CD4-positive, alpha-beta T cell (primary cell): ENCODE data around the gene OR2W3. TPM values are rescaled to one million over a fixed set of nuclear protein-coding genes. Genes with fewer than 3 reads are reported as not detected.
"Not testable (repeated sequence)": the region's sequence is repeated elsewhere in the genome, so short reads cannot be mapped to it uniquely, and the experiment has no call there.

Source experiments
- ATAC-seq: fragments of 200-7000 bp; cut with Tn5 transposase; one replicate; pipeline ENCODE4 v1.10.0; 2022; ENCODE audit warnings: mild to moderate bottlenecking; ENCODE audit not compliant: poor library complexity
- CTCF ChIA-PET: fragments of 350-600 bp; sonication (Branson Sonifier 250); formaldehyde crosslinking; loops from one replicate; lab custom pipeline; 2021; ENCODE audit warnings: antibody characterized with exemption, inconsistent platforms; lab: Charles Lee
- POLR2A ChIA-PET: fragments of 350-600 bp; sonication (Branson Sonifier 250); formaldehyde crosslinking; loops from one replicate; lab custom pipeline; 2021; ENCODE audit warnings: antibody characterized with exemption, inconsistent platforms; lab: Charles Lee
- DNase-seq, 14 experiments: peaks; one replicate each; pipeline ENCODE4 v3.0.0-alpha.2; 2013 to 2020; ENCODE audit warnings: mixed read lengths in 2 of 14
- H3K27ac ChIP-seq, 2 donors: one replicate each; pipeline versions ENCODE4 v1.5.1 to v1.7.0; 2013; ENCODE audit warnings: low read length in 2 of 2, low read depth in 1 of 2, mild to moderate bottlenecking in 1 of 2
- H3K27me3 ChIP-seq, 2 experiments: 1 replicate in 1 of 2; 2 replicates in 1 of 2; pipeline versions ENCODE4 v1.6.1 to v1.7.0; 2013; ENCODE audit warnings: low read length in 2 of 2, control low read depth in 1 of 2, mild to moderate bottlenecking in 1 of 2, moderate library complexity in 1 of 2; ENCODE audit not compliant: insufficient read depth in 2 of 2, control insufficient read depth in 1 of 2
- H3K36me3 ChIP-seq: one replicate; pipeline ENCODE4 v1.6.1; 2013; ENCODE audit warnings: low read length, control low read depth; ENCODE audit not compliant: insufficient read depth
- H3K4me1 ChIP-seq: one replicate; pipeline ENCODE4 v1.6.1; 2013; ENCODE audit warnings: low read length, control low read depth; ENCODE audit not compliant: insufficient read depth
- H3K4me3 ChIP-seq: one replicate; pipeline ENCODE4 v1.5.1; 2013; ENCODE audit warnings: mild to moderate bottlenecking, low read length, moderate library complexity
- H3K9me3 ChIP-seq, 2 experiments: 1 replicate in 1 of 2; 2 replicates in 1 of 2; pipeline versions ENCODE4 v1.6.1 to v1.7.0; 2013; ENCODE audit warnings: low read length in 2 of 2, mild to moderate bottlenecking in 2 of 2, control low read depth in 1 of 2, moderate library complexity in 1 of 2; ENCODE audit not compliant: control insufficient read depth in 1 of 2, insufficient read depth in 1 of 2
- H3K27ac Mint-ChIP-seq: one replicate; pipeline ENCODE4 v1.8.0; 2020; ENCODE audit warnings: mixed read lengths
- H3K27me3 Mint-ChIP-seq: one replicate; pipeline ENCODE4 v1.8.0; 2021; ENCODE audit warnings: mixed read lengths
- H3K36me3 Mint-ChIP-seq: one replicate; pipeline ENCODE4 v1.8.0; 2021; ENCODE audit warnings: low read depth, mixed read lengths
- H3K4me1 Mint-ChIP-seq: one replicate; pipeline ENCODE4 v1.8.0; 2021; ENCODE audit warnings: low read depth, mixed read lengths
- H3K4me3 Mint-ChIP-seq: one replicate; pipeline ENCODE4 v1.8.0; 2020; ENCODE audit warnings: mild to moderate bottlenecking, mixed read lengths
- H3K9me3 Mint-ChIP-seq: one replicate; pipeline ENCODE4 v1.8.0; 2020; ENCODE audit warnings: mixed read lengths
- intact Hi-C, 2 experiments: fragments of 100-400 bp; cut with DNase I in 1 of 2; cut with micrococcal nuclease in 1 of 2; formaldehyde crosslinking; loops; one replicate each; pipeline versions ENCODE4 v1.15.1 to v1.9.0; 2023 to 2025; cut with DNase I, micrococcal nuclease
- total RNA-seq, 174 experiments: library from RNA in 2 of 174; stranded (reverse) in 2 of 174; gene quantifications; one replicate each; pipeline ENCODE4 v1.2.3 and lab custom pipeline; 2021 to 2026
- TF ChIP-seq, protein P1 (sequence below): fragments of 200-600 bp; IDR thresholded peaks from one replicate; pipeline ENCODE4 v1.8.0; 2022; ENCODE audit warnings: antibody characterized with exemption, mild to moderate bottlenecking

Gene OR2W3
- total RNA-seq, 2 experiments from 2014 or later, result 1.3 to 1.5 TPM

DNA sequence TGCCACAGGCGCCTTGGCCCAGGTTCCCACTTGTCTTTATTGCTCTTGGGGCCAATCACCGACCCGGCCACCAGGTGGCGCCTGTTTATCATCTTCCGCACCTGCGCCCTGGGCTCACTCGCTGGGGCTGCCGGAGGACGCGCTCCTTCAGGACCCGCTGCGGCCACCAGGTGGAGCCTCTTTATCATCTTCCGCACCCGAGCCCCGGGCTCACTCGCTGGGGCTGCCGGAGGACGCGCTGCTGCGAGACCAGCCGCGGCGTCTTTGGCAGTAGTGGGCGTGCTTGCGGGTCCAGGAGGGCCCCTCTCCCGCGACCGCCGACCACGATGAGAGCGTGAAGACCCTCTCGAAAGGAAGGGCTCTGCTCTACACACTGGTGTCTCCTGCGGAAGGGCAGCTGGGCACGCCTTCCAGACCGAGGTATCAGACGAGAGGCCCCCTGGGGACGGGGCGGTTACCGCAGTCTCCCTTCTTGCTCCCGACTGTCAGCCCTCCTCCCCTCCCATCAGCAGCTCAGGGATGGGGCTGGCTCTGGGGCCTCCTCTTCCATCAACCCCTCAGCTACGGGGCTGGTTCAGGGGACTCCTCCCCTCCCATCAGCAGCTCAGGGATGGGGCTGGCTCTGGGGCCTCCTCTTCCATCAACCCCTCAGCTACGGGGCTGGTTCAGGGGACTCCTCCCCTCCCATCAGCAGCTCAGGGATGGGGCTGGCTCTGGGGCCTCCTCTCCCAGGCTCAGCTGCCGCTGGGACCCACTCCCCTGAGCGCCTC lies 41.8 kb downstream of the OR2W3 start:
- H3K27ac ChIP-seq, H3K4me1 Mint-ChIP-seq, H3K36me3 ChIP-seq, CTCF ChIA-PET, H3K27me3 Mint-ChIP-seq, H3K36me3 Mint-ChIP-seq, H3K4me1 ChIP-seq, H3K9me3 Mint-ChIP-seq, H3K27me3 ChIP-seq: not testable (repeated sequence)
- POLR2A ChIA-PET, result interaction anchor here (1.1 kb wide), 1 partner anchor 30 kb away, joined by 4 read pairs; no protein-coding TSS in a partner anchor
- intact Hi-C loops, result loop anchor here (1.0 to 2.0 kb wide), 3 partner anchors 750 to 872 kb away; no protein-coding TSS in a partner anchor
- peak; percentile 25 to 94 (median 82) for DNase-seq
- ATAC-seq, result peak; percentile 95
- Mint-ChIP-seq H3K4me3 (peak overlapping the region; percentile 88), H3K27ac (peak overlapping the region; percentile 39)
- Histone ChIP-seq H3K9me3 (peaks cover 0 to 22% of the 10 kb centered on the region in 2 experiments), H3K4me3 (peak overlapping the region; percentile 67)
- TF ChIP-seq, protein P1, sequence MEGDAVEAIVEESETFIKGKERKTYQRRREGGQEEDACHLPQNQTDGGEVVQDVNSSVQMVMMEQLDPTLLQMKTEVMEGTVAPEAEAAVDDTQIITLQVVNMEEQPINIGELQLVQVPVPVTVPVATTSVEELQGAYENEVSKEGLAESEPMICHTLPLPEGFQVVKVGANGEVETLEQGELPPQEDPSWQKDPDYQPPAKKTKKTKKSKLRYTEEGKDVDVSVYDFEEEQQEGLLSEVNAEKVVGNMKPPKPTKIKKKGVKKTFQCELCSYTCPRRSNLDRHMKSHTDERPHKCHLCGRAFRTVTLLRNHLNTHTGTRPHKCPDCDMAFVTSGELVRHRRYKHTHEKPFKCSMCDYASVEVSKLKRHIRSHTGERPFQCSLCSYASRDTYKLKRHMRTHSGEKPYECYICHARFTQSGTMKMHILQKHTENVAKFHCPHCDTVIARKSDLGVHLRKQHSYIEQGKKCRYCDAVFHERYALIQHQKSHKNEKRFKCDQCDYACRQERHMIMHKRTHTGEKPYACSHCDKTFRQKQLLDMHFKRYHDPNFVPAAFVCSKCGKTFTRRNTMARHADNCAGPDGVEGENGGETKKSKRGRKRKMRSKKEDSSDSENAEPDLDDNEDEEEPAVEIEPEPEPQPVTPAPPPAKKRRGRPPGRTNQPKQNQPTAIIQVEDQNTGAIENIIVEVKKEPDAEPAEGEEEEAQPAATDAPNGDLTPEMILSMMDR, result peak; percentile 88

DNA sequence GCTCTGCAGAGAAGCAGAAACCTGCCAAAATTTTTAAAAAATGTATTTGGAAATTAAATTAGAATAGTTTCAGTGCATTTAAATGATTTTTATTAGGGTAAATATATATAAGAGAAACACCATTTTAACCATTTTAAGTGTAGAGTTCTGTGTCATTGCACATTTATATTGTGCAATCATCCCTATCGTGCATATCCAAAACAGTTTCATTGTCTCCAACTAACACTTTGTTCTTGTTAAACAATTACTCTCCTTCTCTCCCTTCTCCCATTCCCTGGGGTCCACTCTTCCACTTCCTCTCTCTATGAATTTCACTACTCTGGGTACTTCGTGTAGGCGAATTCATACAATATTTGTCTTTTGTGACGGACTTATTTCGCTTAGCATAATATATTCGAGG lies 47.2 kb downstream of the OR2W3 start:
- Mint-ChIP-seq H3K27ac (no peak overlapping the region), H3K27me3 (no peaks in the 10 kb centered on the region), H3K9me3 (no peaks in the 10 kb centered on the region), H3K36me3 (no peaks in the 10 kb centered on the region), H3K4me3 (no peak overlapping the region), H3K4me1 (no peaks in the 10 kb centered on the region)
- Histone ChIP-seq H3K9me3 (no peaks in the 10 kb centered on the region), H3K36me3 (no peaks in the 10 kb centered on the region), H3K27me3 (no peaks in the 10 kb centered on the region), H3K4me1 (no peaks in the 10 kb centered on the region), H3K27ac (no peak overlapping the region), H3K4me3 (no peak overlapping the region)
- no peak for DNase-seq
- ChIA-PET CTCF (no interaction called here), POLR2A (no interaction called here)
- TF ChIP-seq, protein P1, result no peak
- intact Hi-C loops, result no loop called here
- ATAC-seq, result no peak

Other genes with a start within 250 kb of the OR2W3 start
- gene OR13G1, start 215.8 kb upstream of the OR2W3 start, total RNA-seq, result not detected
- not detected for gene OR6F1, start 178.9 kb upstream of the OR2W3 start, total RNA-seq
- gene OR14K1, start 157.0 kb upstream of the OR2W3 start, total RNA-seq, result not detected
- not detected for gene OR14A2, start 147.4 kb upstream of the OR2W3 start, total RNA-seq
- not detected for gene OR1C1, start 135.0 kb upstream of the OR2W3 start, total RNA-seq
- gene OR14A16, start 71.5 kb upstream of the OR2W3 start, total RNA-seq, result not detected
- gene OR11L1, start 53.7 kb upstream of the OR2W3 start, total RNA-seq, result not detected
- gene TRIM58, start 38.4 kb upstream of the OR2W3 start, total RNA-seq, result under 1 TPM; 0.16 to 0.20 TPM
- gene OR2T8, start 24.7 kb downstream of the OR2W3 start, total RNA-seq, result under 1 TPM in 1 of 2 experiments, not detected in 1; 0.25 TPM
- not detected for gene OR2AJ1, start 29.3 kb downstream of the OR2W3 start, total RNA-seq
- gene OR2L8, start 53.3 kb downstream of the OR2W3 start, total RNA-seq, result under 1 TPM; 0.55 to 0.78 TPM
- gene OR2AK2, start 69.6 kb downstream of the OR2W3 start, total RNA-seq, result under 1 TPM; 0.22 to 0.70 TPM
- not detected for gene OR2L5, start 118.1 kb downstream of the OR2W3 start, total RNA-seq
- under 1 TPM; 0.19 to 0.22 TPM for gene OR2L2, start 134.5 kb downstream of the OR2W3 start, total RNA-seq
- not detected for gene OR2L3, start 151.2 kb downstream of the OR2W3 start, total RNA-seq
- gene OR2L13, start 199.6 kb downstream of the OR2W3 start, total RNA-seq, result not detected
- gene OR2M5, start 249.6 kb downstream of the OR2W3 start, total RNA-seq, result not detected